Measurements from ENCODE around the gene FZR1. TPM values are rescaled to one million over a fixed set of nuclear protein-coding genes. Genes with fewer than 3 reads are reported as not detected.

The FZR1 gene
- total RNA-seq, 2 donors from 2014 or later = 56.7 to 65.1 TPM

DNA sequence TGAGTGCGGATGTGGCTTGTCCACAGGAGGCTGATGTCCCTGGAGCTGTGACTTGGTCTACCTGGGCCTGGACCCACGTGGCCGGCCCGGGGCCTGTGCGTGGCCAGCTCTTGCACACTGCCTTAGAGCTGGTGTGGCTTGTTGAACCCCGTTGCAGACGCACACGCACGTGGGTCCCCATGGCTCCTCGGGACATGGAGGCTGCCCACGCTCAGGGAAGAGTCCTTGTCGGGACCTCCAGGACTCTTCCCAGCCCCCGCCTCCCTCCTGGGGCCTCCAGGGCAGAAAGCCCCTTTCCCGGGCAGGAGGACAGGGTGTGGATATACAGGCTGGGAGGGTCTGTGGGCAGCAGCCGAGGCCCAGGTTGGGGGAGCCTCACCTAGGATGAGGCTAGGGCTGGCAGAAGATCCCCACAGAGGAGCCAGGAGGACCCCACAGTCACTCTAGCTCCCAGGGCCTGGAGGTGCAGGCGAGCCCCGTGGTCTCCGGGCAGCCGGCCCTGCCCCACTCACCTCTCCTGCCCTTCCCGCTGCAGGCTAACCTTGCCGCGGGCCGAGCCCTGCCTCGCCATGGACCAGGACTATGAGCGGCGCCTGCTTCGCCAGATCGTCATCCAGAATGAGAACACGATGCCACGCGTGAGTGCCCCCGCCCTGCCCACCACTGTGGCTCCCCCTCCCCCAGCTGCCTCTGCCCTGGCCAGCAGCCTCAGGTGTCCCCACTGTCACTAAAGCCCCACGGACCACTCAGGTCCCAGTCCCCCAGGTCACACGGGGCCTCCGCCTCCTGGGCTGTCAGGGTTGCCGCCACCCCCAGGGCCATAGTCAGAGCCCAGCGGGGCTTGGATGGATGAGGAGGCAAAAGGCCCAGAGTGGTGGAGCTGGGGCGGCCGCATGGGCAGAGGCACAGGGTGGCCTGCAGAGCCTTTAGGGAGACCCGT lies 16.6 kb downstream of the FZR1 start:
- H3K27me3 ChIP-seq (ENCODE audit: control insufficient read depth, insufficient read depth, low read length, poor library complexity, severe bottlenecking) = no peaks in the 10 kb centered on the region
- no peaks in the 10 kb centered on the region for H3K9me3 ChIP-seq (ENCODE audit: control insufficient read depth, low read length)
- H3K36me3 ChIP-seq (ENCODE audit: control insufficient read depth, insufficient read depth, low read length) = peaks cover 28% of the 10 kb centered on the region
- TF ChIP-seq, protein P1, sequence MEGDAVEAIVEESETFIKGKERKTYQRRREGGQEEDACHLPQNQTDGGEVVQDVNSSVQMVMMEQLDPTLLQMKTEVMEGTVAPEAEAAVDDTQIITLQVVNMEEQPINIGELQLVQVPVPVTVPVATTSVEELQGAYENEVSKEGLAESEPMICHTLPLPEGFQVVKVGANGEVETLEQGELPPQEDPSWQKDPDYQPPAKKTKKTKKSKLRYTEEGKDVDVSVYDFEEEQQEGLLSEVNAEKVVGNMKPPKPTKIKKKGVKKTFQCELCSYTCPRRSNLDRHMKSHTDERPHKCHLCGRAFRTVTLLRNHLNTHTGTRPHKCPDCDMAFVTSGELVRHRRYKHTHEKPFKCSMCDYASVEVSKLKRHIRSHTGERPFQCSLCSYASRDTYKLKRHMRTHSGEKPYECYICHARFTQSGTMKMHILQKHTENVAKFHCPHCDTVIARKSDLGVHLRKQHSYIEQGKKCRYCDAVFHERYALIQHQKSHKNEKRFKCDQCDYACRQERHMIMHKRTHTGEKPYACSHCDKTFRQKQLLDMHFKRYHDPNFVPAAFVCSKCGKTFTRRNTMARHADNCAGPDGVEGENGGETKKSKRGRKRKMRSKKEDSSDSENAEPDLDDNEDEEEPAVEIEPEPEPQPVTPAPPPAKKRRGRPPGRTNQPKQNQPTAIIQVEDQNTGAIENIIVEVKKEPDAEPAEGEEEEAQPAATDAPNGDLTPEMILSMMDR (conservative IDR thresholded peaks at IDR 0.05) = no peak
- H3K27ac ChIP-seq (ENCODE audit: low read depth, low read length) = no peak overlapping the region
- no peak for DNase-seq
- H3K4me3 Mint-ChIP-seq = no peak overlapping the region
- H3K9ac ChIP-seq (ENCODE audit: extremely low read depth, low read length, poor library complexity, severe bottlenecking) = no peak overlapping the region
- H3K9me3 Mint-ChIP-seq = no peaks in the 10 kb centered on the region
- H3K4me1 ChIP-seq (ENCODE audit: control insufficient read depth, insufficient read depth, low read length) = no peaks in the 10 kb centered on the region
- H3K27ac Mint-ChIP-seq = no peak overlapping the region
- no peak overlapping the region for H3K4me3 ChIP-seq (ENCODE audit: low read length)
- H3K36me3 Mint-ChIP-seq (ENCODE audit: low read depth) = peaks cover 31% of the 10 kb centered on the region
- H3K4me1 Mint-ChIP-seq = peaks cover 5% of the 10 kb centered on the region
- no peaks in the 10 kb centered on the region for H3K27me3 Mint-ChIP-seq (ENCODE audit: insufficient read depth)
- WGBS, 2 experiments (ENCODE audit: insufficient coverage in 1 of 2, insufficient read length in 1 of 2) = 94 to 96% methylated on average over 25 to 40 of the region's 40 CpGs

DNA sequence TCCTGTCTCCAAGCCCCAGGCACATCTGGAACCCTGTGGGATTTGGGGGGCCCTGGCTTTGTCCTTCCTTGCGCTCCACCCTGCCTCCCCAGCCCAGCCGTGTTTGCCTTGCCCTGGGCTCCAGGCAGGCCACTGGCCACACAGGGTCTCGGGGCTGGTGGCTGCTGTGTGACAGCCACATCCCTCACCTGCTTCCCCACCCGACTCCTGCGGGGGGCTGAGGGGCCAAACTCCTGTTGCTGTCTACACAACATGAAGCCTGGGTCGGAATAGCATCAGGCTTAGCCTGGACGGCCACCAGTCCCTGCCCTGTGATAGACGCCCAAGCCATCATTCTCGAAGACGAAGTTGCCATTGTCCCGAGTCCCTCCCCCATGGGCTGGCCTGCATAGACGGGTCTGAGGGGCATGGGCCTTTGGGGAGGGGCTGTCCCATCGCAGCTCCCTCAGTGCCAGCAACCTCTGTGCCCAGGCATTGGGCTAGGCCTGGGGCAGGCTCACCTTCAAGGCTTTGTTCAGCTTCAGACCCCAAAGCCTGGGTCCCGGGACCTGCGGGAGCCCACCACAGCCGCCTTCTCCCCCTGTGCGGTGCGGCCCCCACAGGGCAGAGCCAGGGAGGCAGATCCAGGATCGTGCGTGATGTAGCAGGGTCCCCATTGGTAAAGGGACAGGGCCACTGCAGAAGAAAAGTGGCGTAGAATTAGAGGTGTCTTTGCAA lies 17.4 kb downstream of the FZR1 start:
- DNase-seq = no peak
- Mint-ChIP-seq H3K27me3 (ENCODE audit: insufficient read depth) (no peaks in the 10 kb centered on the region), H3K4me3 (no peak overlapping the region), H3K36me3 (ENCODE audit: low read depth) (peaks cover 31% of the 10 kb centered on the region), H3K27ac (peak overlapping the region; percentile 49), H3K4me1 (peaks cover 1% of the 10 kb centered on the region), H3K9me3 (no peaks in the 10 kb centered on the region)
- H3K36me3 ChIP-seq (ENCODE audit: control insufficient read depth, insufficient read depth, low read length) = peaks cover 34% of the 10 kb centered on the region
- no peaks in the 10 kb centered on the region for H3K27me3 ChIP-seq (ENCODE audit: control insufficient read depth, insufficient read depth, low read length, poor library complexity, severe bottlenecking)
- no peak overlapping the region for H3K9ac ChIP-seq (ENCODE audit: extremely low read depth, low read length, poor library complexity, severe bottlenecking)
- no peak overlapping the region for H3K4me3 ChIP-seq (ENCODE audit: low read length)
- no peak overlapping the region for H3K27ac ChIP-seq (ENCODE audit: low read depth, low read length)
- no peaks in the 10 kb centered on the region for H3K9me3 ChIP-seq (ENCODE audit: control insufficient read depth, low read length)
- TF ChIP-seq, protein P1 (conservative IDR thresholded peaks at IDR 0.05) = no peak
- WGBS, 2 experiments (ENCODE audit: insufficient coverage in 1 of 2, insufficient read length in 1 of 2) = 95 to 96% methylated on average over 9 to 21 of the region's 21 CpGs
- H3K4me1 ChIP-seq (ENCODE audit: control insufficient read depth, insufficient read depth, low read length) = no peaks in the 10 kb centered on the region

DNA sequence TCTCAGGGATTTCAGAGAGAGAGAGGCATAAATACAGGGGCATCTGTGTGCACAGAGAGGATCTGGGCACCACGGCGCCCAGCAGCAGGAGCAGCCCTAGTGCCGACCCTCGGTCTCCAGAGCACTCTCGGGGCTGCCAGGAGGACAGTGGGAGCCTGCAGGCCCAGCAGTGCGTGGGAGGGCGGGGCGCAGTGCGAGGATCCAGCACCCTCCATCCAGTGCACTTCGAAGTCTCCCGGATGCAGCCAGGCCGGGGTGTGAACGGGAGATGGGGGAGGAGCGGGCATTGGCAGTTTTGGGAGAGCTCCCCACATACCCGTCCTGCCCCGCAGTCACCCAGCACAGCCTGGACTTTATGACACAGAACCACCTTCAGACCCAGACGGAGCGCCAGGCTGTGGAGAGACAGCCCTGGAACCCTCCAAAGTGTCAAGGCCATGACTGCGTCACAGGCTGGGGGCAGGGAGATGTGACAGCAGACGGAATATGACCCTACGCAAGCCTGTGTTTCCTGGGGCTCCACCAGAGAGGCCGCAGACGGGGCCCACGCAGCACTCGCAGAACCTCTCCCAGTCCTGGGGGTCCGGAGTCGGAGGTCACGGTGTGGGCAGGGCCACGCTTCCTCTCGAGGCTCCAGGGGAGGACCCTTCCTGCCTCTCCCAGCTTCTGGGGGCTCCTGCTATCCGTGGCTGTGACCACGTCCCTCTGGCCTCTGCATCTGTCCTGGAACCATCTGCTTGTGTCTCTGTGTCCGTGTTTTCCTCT lies 18.1 kb downstream of the FZR1 start:
- 93 to 95% methylated on average over 25 to 33 of the region's 33 CpGs for WGBS, 2 experiments (ENCODE audit: insufficient coverage in 1 of 2, insufficient read length in 1 of 2)
- H3K4me1 ChIP-seq (ENCODE audit: control insufficient read depth, insufficient read depth, low read length) = no peaks in the 10 kb centered on the region
- H3K4me3 Mint-ChIP-seq = no peak overlapping the region

More for the DNA sequence above, 18.1 kb downstream of the FZR1 start:
- TF ChIP-seq, protein P1 (conservative IDR thresholded peaks at IDR 0.05) = no peak
- Histone ChIP-seq H3K9ac (ENCODE audit: extremely low read depth, low read length, poor library complexity, severe bottlenecking) (no peak overlapping the region), H3K4me3 (ENCODE audit: low read length) (no peak overlapping the region), H3K36me3 (ENCODE audit: control insufficient read depth, insufficient read depth, low read length) (peaks cover 35% of the 10 kb centered on the region), H3K27ac (ENCODE audit: low read depth, low read length) (no peak overlapping the region), H3K9me3 (ENCODE audit: control insufficient read depth, low read length) (no peaks in the 10 kb centered on the region), H3K27me3 (ENCODE audit: control insufficient read depth, insufficient read depth, low read length, poor library complexity, severe bottlenecking) (no peaks in the 10 kb centered on the region)
- H3K36me3 Mint-ChIP-seq (ENCODE audit: low read depth) = peaks cover 30% of the 10 kb centered on the region
- no peaks in the 10 kb centered on the region for H3K4me1 Mint-ChIP-seq
- H3K27me3 Mint-ChIP-seq (ENCODE audit: insufficient read depth) = no peaks in the 10 kb centered on the region
- H3K27ac Mint-ChIP-seq = peak overlapping the region; percentile 49
- no peak for DNase-seq
- H3K9me3 Mint-ChIP-seq = no peaks in the 10 kb centered on the region
